Spleen (tissue), 11 donors: ENCODE results near the gene LGALS1. TPM values are rescaled to one million over a fixed set of nuclear protein-coding genes. Genes with fewer than 3 reads are reported as not detected.
A peak's percentile ranks its signal among the peaks of the same experiment; 100 is the strongest.

ENCODE experiments used
- DNase-seq: peaks from one replicate; pipeline ENCODE4 v3.0.0-alpha.2; 2020
- H3K27ac ChIP-seq, 8 donors: fragments of 200-600 bp; sonication (generic) in 7 of 8; 1 replicate in 4 of 8; 2 replicates in 4 of 8; pipeline versions ENCODE4 v1.5.0 to v1.8.0; 2016 to 2021; ENCODE audit warnings: inconsistent platforms in 4 of 8, mild to moderate bottlenecking in 4 of 8, moderate library complexity in 1 of 8
- H3K27me3 ChIP-seq, 7 donors: fragments of 200-600 bp; sonication (generic) in 6 of 7; replicated peaks in 1 of 7; 1 replicate in 4 of 7; 2 replicates in 3 of 7; pipeline versions ENCODE4 v1.5.0 to v1.8.0; 2016 to 2021; ENCODE audit warnings: inconsistent platforms in 3 of 7, mild to moderate bottlenecking in 1 of 7
- H3K36me3 ChIP-seq, 6 donors: fragments of 200-600 bp; sonication (generic) in 5 of 6; 1 replicate in 4 of 6; 2 replicates in 2 of 6; pipeline versions ENCODE4 v1.5.0 to v1.8.0; 2016 to 2021; ENCODE audit warnings: inconsistent platforms in 2 of 6
- H3K4me1 ChIP-seq, 6 donors: fragments of 200-600 bp; sonication (generic) in 5 of 6; 1 replicate in 3 of 6; 2 replicates in 3 of 6; pipeline versions ENCODE4 v1.5.0 to v1.8.0; 2016 to 2021; ENCODE audit warnings: inconsistent platforms in 3 of 6
- H3K4me3 ChIP-seq, 8 donors: fragments of 200-600 bp; sonication (generic) in 7 of 8; 1 replicate in 4 of 8; 2 replicates in 4 of 8; pipeline versions ENCODE4 v1.5.0 to v1.8.0; 2016 to 2021; ENCODE audit warnings: inconsistent platforms in 4 of 8, mild to moderate bottlenecking in 4 of 8, moderate library complexity in 2 of 8
- H3K9me3 ChIP-seq, 8 donors: fragments of 200-600 bp; sonication (generic) in 7 of 8; 1 replicate in 4 of 8; 2 replicates in 4 of 8; pipeline versions ENCODE4 v1.5.0 to v1.8.0; 2016 to 2021; ENCODE audit warnings: inconsistent platforms in 4 of 8
- POLR2A ChIP-seq, 3 donors: fragments of 450-650 bp; IDR thresholded peaks; one replicate each; pipeline ENCODE4 v1.5.1; 2017; ENCODE audit warnings: antibody characterized with exemption in 3 of 3, mild to moderate bottlenecking in 1 of 3
- POLR2AphosphoS5 ChIP-seq, 3 donors: sonication (generic); formaldehyde crosslinking; IDR thresholded peaks; one replicate each; pipeline ENCODE4 v1.5.1; 2017; ENCODE audit warnings: antibody characterized with exemption in 3 of 3
- WGBS, 5 donors: extraction: QIAGEN DNeasy Blood & Tissue Kit in 3 of 5; methylation state at CpG; one replicate each; pipeline versions ENCODE4 v1.1.5 to v1.1.7; 2013 to 2018; 5-methylcytosine and 5-hydroxymethylcytosine counted together
- intact Hi-C: fragments of 100-400 bp; cut with DNase I; formaldehyde crosslinking; loops from one replicate; pipeline ENCODE4 v1.15.0; 2023; ENCODE audit warnings: low total_unique reads
- polyA plus RNA-seq, 3 donors: library from polyadenylated mRNA; stranded (reverse); fragments of 200-250 nt; gene quantifications; one replicate each; pipeline ENCODE4 v1.2.1, GENCODE V29; 2013
- total RNA-seq, 7 donors: library from RNA; depleted of rRNA in 3 of 7; stranded (reverse); fragments of >200 nt in 3 of 7; fragmentation: NEBNext Ultra II Directional in 4 of 7; extraction: Animal tissue kit (Norgen Biotek cat#: 25700) in 4 of 7; gene quantifications; one replicate each; pipeline versions ENCODE4 v1.1.0 to v1.2.1, GENCODE V29; 2016 to 2021
- TF ChIP-seq, protein P1 (sequence below), 11 experiments: fragments of 200-600 bp in 7 of 11; fragments of 450-650 bp in 4 of 11; sonication (generic) in 4 of 11; IDR thresholded peaks in 8 of 11; conservative IDR thresholded peaks in 3 of 11; 1 replicate in 7 of 11; 2 replicates in 4 of 11; pipeline versions ENCODE4 v1.4.0 to v1.8.0; 2016 to 2021; ENCODE audit warnings: antibody characterized with exemption in 11 of 11, inconsistent platforms in 4 of 11, mild to moderate bottlenecking in 1 of 11
- donor health status: healthy with polysubstance abuse.
- donor health status: DM: no; HTN: no; CAD: no; lungs with moderate emphysema.
- donor health status: DM: no; HTN: no; CAD: no.
- donor health status: Bipolar disorder and iron deficiency.
- donor health status: healthy.
- donor health status: DM: no; HTN: no; CAD: no.
- donor health status: DM: yes; HTN: yes; CAD: no.

Gene LGALS1
- total and polyA plus RNA-seq, 10 donors = 158 to 544 (median 394) TPM

DNA sequence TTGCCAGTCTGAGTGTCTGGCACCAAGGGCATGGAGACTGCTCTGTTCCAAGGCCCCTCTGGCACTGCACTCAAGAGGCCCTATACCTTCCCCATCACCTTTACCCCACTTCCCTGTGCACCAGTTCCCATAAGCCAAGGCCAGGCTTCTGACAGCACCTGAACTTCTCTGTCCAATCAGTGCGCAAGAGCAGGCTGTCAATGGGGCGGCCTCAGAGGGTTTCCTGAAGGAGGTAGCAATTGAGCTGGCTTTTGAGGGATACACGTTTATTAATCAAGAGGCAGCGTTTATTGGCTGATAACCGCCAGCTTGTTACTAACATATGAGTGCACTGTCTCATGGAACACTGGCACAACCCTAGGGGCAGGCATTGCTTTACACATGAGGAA, 33.9 kb upstream of the LGALS1 start:
- H3K27me3 ChIP-seq = peaks cover 0 to 8% (median 0%) of the 10 kb centered on the region in 7 donors
- no peaks in the 10 kb centered on the region for H3K9me3 ChIP-seq
- H3K27ac ChIP-seq = peak overlapping the region in 7 of 8 donors; percentile 27 to 96 (median 90)
- H3K4me1 ChIP-seq = peaks cover 38 to 85% (median 71%) of the 10 kb centered on the region in 6 donors
- intact Hi-C loops = loop anchor here (5.0 kb wide), 1 partner anchor 41 kb away; no protein-coding TSS in a partner anchor
- peaks cover 0 to 57% (median 48%) of the 10 kb centered on the region in 6 donors for H3K36me3 ChIP-seq
- WGBS, 5 donors = 80 to 98% (median 89%) methylated on average over 5 of the region's 5 CpGs
- H3K4me3 ChIP-seq = peak overlapping the region in 4 of 8 donors; percentile 58 to 92 (median 74)
- TF ChIP-seq, protein P1, sequence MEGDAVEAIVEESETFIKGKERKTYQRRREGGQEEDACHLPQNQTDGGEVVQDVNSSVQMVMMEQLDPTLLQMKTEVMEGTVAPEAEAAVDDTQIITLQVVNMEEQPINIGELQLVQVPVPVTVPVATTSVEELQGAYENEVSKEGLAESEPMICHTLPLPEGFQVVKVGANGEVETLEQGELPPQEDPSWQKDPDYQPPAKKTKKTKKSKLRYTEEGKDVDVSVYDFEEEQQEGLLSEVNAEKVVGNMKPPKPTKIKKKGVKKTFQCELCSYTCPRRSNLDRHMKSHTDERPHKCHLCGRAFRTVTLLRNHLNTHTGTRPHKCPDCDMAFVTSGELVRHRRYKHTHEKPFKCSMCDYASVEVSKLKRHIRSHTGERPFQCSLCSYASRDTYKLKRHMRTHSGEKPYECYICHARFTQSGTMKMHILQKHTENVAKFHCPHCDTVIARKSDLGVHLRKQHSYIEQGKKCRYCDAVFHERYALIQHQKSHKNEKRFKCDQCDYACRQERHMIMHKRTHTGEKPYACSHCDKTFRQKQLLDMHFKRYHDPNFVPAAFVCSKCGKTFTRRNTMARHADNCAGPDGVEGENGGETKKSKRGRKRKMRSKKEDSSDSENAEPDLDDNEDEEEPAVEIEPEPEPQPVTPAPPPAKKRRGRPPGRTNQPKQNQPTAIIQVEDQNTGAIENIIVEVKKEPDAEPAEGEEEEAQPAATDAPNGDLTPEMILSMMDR (IDR thresholded peaks at IDR 0.05 in 8 of 11, conservative IDR thresholded peaks at IDR 0.05 in 3 of 11) = no peak
- no peak for TF ChIP-seq POLR2AphosphoS5 (IDR thresholded peaks at IDR 0.05)
- no peak for TF ChIP-seq POLR2A (IDR thresholded peaks at IDR 0.05)
- DNase-seq = no peak

GRCh38 chr22:37643225-37643847, 32.1 kb upstream of the LGALS1 start:
- TF ChIP-seq POLR2A (IDR thresholded peaks at IDR 0.05) = no peak
- TF ChIP-seq POLR2AphosphoS5 (IDR thresholded peaks at IDR 0.05) = peak; percentile 52 to 57 (median 54)
- TF ChIP-seq, protein P1 (IDR thresholded peaks at IDR 0.05 in 8 of 11, conservative IDR thresholded peaks at IDR 0.05 in 3 of 11) = peak; percentile 79 to 98 (median 95)
- Histone ChIP-seq H3K4me3 (peak overlapping the region in 1 of 8 donors; percentile 31), H3K27me3 (peaks cover 0 to 8% (median 0%) of the 10 kb centered on the region in 7 donors), H3K4me1 (peaks cover 20 to 67% (median 53%) of the 10 kb centered on the region in 6 donors), H3K36me3 (peaks cover 0 to 75% (median 65%) of the 10 kb centered on the region in 6 donors), H3K27ac (peak overlapping the region in 5 of 8 donors; percentile 10 to 96 (median 28)), H3K9me3 (no peaks in the 10 kb centered on the region)
- intact Hi-C loops = loop anchor here (5.0 kb wide), 1 partner anchor 39 kb away; no protein-coding TSS in a partner anchor
- whole genome bisulfite sequencing, 5 donors = 34 to 48% (median 35%) methylated on average over 8 to 9 of the region's 9 CpGs
- DNase-seq = peak; percentile 95

DNA sequence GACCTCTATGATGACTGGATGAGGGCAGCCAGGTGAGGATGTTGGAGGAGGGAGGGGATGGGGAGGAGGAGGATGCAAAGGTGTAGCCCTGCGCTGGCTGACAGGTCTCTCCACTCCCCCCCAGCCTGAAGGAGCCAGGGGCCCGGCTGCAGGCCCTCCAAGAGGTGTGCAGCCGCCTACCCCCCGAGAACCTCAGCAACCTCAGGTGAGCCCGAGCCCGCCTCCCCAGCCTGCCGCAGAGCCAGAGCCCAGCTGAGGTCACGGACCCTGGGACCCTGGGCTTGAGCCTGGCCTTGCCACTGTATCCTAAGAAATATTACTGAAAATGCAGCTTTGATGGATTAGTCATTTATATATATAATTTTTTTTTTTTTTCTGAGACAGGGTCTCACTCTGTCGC, 28.1 kb upstream of the LGALS1 start:
- H3K27ac ChIP-seq = no peak overlapping the region
- TF ChIP-seq, protein P1 (IDR thresholded peaks at IDR 0.05 in 8 of 11, conservative IDR thresholded peaks at IDR 0.05 in 3 of 11) = no peak
- TF ChIP-seq POLR2AphosphoS5 (IDR thresholded peaks at IDR 0.05) = no peak
- TF ChIP-seq POLR2A (IDR thresholded peaks at IDR 0.05) = no peak
- WGBS, 5 donors = 90 to 98% (median 97%) methylated on average over 8 to 9 of the region's 9 CpGs
- peaks cover 0 to 100% (median 94%) of the 10 kb centered on the region in 6 donors for H3K36me3 ChIP-seq
- peaks cover 12 to 27% (median 15%) of the 10 kb centered on the region in 6 donors for H3K4me1 ChIP-seq
- H3K9me3 ChIP-seq = no peaks in the 10 kb centered on the region
- intact Hi-C loops = no loop called here
- H3K27me3 ChIP-seq = no peaks in the 10 kb centered on the region
- no peak overlapping the region for H3K4me3 ChIP-seq
- no peak for DNase-seq

DNA sequence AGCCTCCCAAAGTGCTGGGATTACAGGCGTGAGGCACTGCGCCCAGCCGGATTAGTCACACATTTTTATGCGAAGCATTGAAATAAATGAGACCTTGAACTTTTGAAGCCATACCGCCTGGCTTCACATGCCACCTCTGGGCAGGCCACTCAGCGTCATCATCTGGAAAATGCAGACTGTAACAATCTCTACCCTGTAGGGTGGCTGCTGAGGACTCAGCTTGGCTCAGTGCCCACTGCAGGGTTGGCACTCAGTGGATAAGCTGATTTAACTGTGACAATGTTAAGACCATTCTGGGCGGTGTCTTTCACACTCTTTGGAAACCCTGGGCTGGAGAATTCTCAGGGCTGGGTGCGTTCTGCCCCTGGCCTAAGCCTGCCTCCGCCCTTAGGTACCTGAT, 27.5 kb upstream of the LGALS1 start:
- DNase-seq = no peak
- intact Hi-C loops = no loop called here
- no peaks in the 10 kb centered on the region for H3K27me3 ChIP-seq
- H3K9me3 ChIP-seq = no peaks in the 10 kb centered on the region
- TF ChIP-seq, protein P1 (IDR thresholded peaks at IDR 0.05 in 8 of 11, conservative IDR thresholded peaks at IDR 0.05 in 3 of 11) = no peak
- no peak for TF ChIP-seq POLR2AphosphoS5 (IDR thresholded peaks at IDR 0.05)
- TF ChIP-seq POLR2A (IDR thresholded peaks at IDR 0.05) = no peak
- 76 to 87% (median 86%) methylated on average over 8 to 9 of the region's 9 CpGs for WGBS, 5 donors
- peaks cover 0 to 100% (median 94%) of the 10 kb centered on the region in 6 donors for H3K36me3 ChIP-seq
- H3K4me3 ChIP-seq = no peak overlapping the region
- H3K27ac ChIP-seq = no peak overlapping the region
- H3K4me1 ChIP-seq = peaks cover 8 to 21% (median 9%) of the 10 kb centered on the region in 6 donors
